HG03571 (cell line): ENCODE results near the gene ZNF775.
"Not testable (repeated sequence)": the region's sequence is repeated elsewhere in the genome, so short reads cannot be mapped to it uniquely, and the experiment has no call there.

Experiments used
- ATAC-seq: cut with Tn5 transposase; IDR thresholded peaks from one replicate; pipeline ENCODE4 v1.9.1; 2021; ENCODE audit not compliant: unreplicated experiment

Gene ZNF775

GRCh38 chr7:150381785-150382122 lies 2.6 kb downstream of the ZNF775 start:
- no peak for ATAC-seq

GRCh38 chr7:150382123-150382843 lies 3.2 kb downstream of the ZNF775 start:
- no peak for ATAC-seq

GRCh38 chr7:150382844-150383225 lies 3.7 kb downstream of the ZNF775 start:
- ATAC-seq, result no peak

GRCh38 chr7:150383710-150384397 lies 4.7 kb downstream of the ZNF775 start:
- ATAC-seq, result no peak

GRCh38 chr7:150384406-150385301 lies 5.5 kb downstream of the ZNF775 start:
- no peak for ATAC-seq

GRCh38 chr7:150385302-150385723 lies 6.2 kb downstream of the ZNF775 start:
- no peak for ATAC-seq

GRCh38 chr7:150385884-150386283 lies 6.8 kb downstream of the ZNF775 start:
- not testable (repeated sequence) for ATAC-seq

GRCh38 chr7:150388306-150388705 lies 9.2 kb downstream of the ZNF775 start:
- no peak for ATAC-seq

- ATAC-seq, result no peak
Observed at GRCh38 chr7:150388709-150389531, 9.8 kb downstream of the ZNF775 start.

GRCh38 chr7:150389532-150389816 lies 10.3 kb downstream of the ZNF775 start:
- ATAC-seq, result no peak

GRCh38 chr7:150390205-150390604 lies 11.1 kb downstream of the ZNF775 start:
- ATAC-seq, result no peak

GRCh38 chr7:150393325-150393724 lies 14.2 kb downstream of the ZNF775 start:
- no peak for ATAC-seq

GRCh38 chr7:150396426-150396825 lies 17.3 kb downstream of the ZNF775 start:
- no peak for ATAC-seq

GRCh38 chr7:150396851-150397260 lies 17.7 kb downstream of the ZNF775 start:
- no peak for ATAC-seq

- ATAC-seq, result no peak
Observed at GRCh38 chr7:150397346-150398107, 18.4 kb downstream of the ZNF775 start.

- no peak for ATAC-seq
Observed at GRCh38 chr7:150398108-150398964, 19.2 kb downstream of the ZNF775 start.

GRCh38 chr7:150398965-150399320 lies 19.8 kb downstream of the ZNF775 start:
- ATAC-seq, result no peak

GRCh38 chr7:150399421-150400007 lies 20.4 kb downstream of the ZNF775 start:
- no peak for ATAC-seq
